ENCODE results near the gene ZNF526. TPM values are rescaled to one million over a fixed set of nuclear protein-coding genes. Genes with fewer than 3 reads are reported as not detected.

Gene ZNF526
- total RNA-seq, 1 experiment from 2014 or later = 13.1 TPM

DNA sequence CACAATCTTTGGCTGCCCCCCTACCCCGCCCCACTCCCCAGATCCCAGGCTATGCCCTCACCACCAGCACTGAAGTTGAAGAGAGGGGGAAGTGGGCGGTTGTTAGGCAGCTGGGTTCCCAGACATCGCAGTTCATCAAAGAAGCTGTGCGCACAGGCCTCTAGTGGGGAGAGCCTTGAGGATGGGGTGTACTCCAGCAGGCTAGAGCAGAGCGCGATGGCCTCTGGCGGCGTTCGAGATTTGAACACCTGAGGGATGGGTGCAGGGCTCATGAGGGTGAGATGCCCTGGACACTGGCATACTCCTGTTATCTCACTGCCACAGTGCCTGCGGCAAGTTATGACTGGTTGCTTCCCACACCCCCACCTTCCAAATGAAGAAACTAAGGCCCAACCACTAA is 12.3 kb downstream of the ZNF526 start:
- no peaks in the 10 kb centered on the region for H4K20me1 ChIP-seq (ENCODE audit: insufficient read depth)
- POLR2A ChIA-PET = no interaction called here
- H3K27me3 ChIP-seq (ENCODE audit: insufficient read depth, low read length) = no peaks in the 10 kb centered on the region
- RAD21 ChIA-PET (ENCODE audit: low non-redundant PET in 1 of 2, low total read pairs in 2 of 2, uncharacterized antibody in 2 of 2, unreplicated experiment in 2 of 2) = no interaction called here
- CTCF ChIA-PET = no interaction called here
- peaks cover 54% of the 10 kb centered on the region; the same call in 1 of the 2 replicates for H3K79me2 ChIP-seq (ENCODE audit: insufficient read depth, low read length)
- peaks cover 50% of the 10 kb centered on the region in 2 experiments; a peak in 3 of 4 replicates for H3K36me3 ChIP-seq (ENCODE audit: control insufficient read depth in 1 of 2, insufficient read depth in 2 of 2, low read length in 2 of 2)
- no peaks in the 10 kb centered on the region for H3K4me1 ChIP-seq (ENCODE audit: control insufficient read depth in 1 of 2, insufficient read depth in 2 of 2, low read length in 2 of 2)
- no TSS peak for BruUV-seq (replicated peaks)
- intact Hi-C loops (cut with micrococcal nuclease) = no loop called here
- no peak overlapping the region for H3K27ac ChIP-seq (ENCODE audit: low read depth, low read length)
- ATAC-seq (no peak), DNase-seq (ENCODE audit: low read depth, low spot score) (no peak)
- TF ChIP-seq CEBPB (IDR thresholded peaks at IDR 0.05; ENCODE audit: low read depth) = no peak
- TF ChIP-seq EZH2phosphoT487 (IDR thresholded peaks at IDR 0.05; ENCODE audit: borderline replicate concordance) = no peak
- no peak for TF ChIP-seq ZNF274 (IDR thresholded peaks at IDR 0.05; ENCODE audit: low read depth, low read length)
- no peak for TF ChIP-seq CTCF (IDR thresholded peaks at IDR 0.05 in 2 of 3, conservative IDR thresholded peaks at IDR 0.05 in 1 of 3; ENCODE audit: borderline replicate concordance in 1 of 3, insufficient read depth in 1 of 3, low read depth in 2 of 3, low read length in 2 of 3)
- H3K4me2 ChIP-seq (ENCODE audit: low read length) = no peak overlapping the region
- H3K9me3 ChIP-seq (ENCODE audit: control insufficient read depth in 1 of 2, insufficient read depth in 1 of 2, low read depth in 1 of 2, low read length in 2 of 2) = no peaks in the 10 kb centered on the region
- H3K4me3 ChIP-seq (replicated peaks in 1 of 2; ENCODE audit: low read depth in 1 of 2, low read length in 2 of 2) = no peak overlapping the region
- no peak overlapping the region for H2AFZ ChIP-seq (ENCODE audit: low read depth, low read length, poor library complexity, severe bottlenecking)
- no peaks in the 10 kb centered on the region for H3K9me2 ChIP-seq (ENCODE audit: insufficient read depth)
- H3K9ac ChIP-seq (ENCODE audit: low read length) = no peak overlapping the region

DNA sequence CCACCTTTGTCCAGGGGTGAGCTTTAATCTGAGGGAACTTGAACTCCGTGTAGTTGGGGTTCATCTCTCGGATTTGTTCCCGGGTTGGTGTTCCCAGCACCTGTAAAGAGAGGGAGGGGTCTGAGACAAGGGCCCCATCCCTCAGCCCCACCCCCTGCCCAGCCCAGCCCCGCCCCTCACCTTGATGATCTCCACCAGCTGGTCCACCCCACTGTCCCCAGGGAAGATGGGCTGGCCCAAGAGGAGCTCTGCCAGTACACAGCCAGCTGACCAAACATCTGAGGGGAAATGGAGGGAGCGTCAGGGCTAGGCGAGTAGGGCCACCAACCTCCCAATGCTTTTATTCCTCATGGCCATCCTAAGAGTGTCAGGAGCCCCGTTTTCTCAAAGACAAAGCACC is 13.0 kb downstream of the ZNF526 start:
- Histone ChIP-seq H3K9me2 (ENCODE audit: insufficient read depth) (no peaks in the 10 kb centered on the region), H3K4me1 (ENCODE audit: control insufficient read depth in 1 of 2, insufficient read depth in 2 of 2, low read length in 2 of 2) (no peaks in the 10 kb centered on the region), H3K79me2 (ENCODE audit: insufficient read depth, low read length) (peaks cover 48% of the 10 kb centered on the region; the same call in 1 of the 2 replicates), H3K9me3 (ENCODE audit: control insufficient read depth in 1 of 2, insufficient read depth in 1 of 2, low read depth in 1 of 2, low read length in 2 of 2) (no peaks in the 10 kb centered on the region), H3K9ac (ENCODE audit: low read length) (no peak overlapping the region), H3K27ac (ENCODE audit: low read depth, low read length) (no peak overlapping the region), H4K20me1 (ENCODE audit: insufficient read depth) (no peaks in the 10 kb centered on the region), H3K27me3 (ENCODE audit: insufficient read depth, low read length) (no peaks in the 10 kb centered on the region), H3K4me3 (replicated peaks in 1 of 2; ENCODE audit: low read depth in 1 of 2, low read length in 2 of 2) (no peak overlapping the region), H3K4me2 (ENCODE audit: low read length) (no peak overlapping the region), H3K36me3 (ENCODE audit: control insufficient read depth in 1 of 2, insufficient read depth in 2 of 2, low read length in 2 of 2) (peaks cover 47 to 50% of the 10 kb centered on the region in 2 experiments; a peak in 3 of 4 replicates), H2AFZ (ENCODE audit: low read depth, low read length, poor library complexity, severe bottlenecking) (no peak overlapping the region)
- ATAC-seq = no peak
- ChIA-PET RAD21 (ENCODE audit: low non-redundant PET in 1 of 2, low total read pairs in 2 of 2, uncharacterized antibody in 2 of 2, unreplicated experiment in 2 of 2) (no interaction called here), POLR2A (interaction anchor here (0.8 kb wide), 1 partner anchor 10 kb away, joined by 4 read pairs; no protein-coding TSS in a partner anchor), CTCF (no interaction called here)
- no peak for DNase-seq (ENCODE audit: low read depth, low spot score)
- intact Hi-C loops (cut with micrococcal nuclease) = no loop called here
- BruUV-seq (replicated peaks) = no TSS peak
- TF ChIP-seq, protein P1, sequence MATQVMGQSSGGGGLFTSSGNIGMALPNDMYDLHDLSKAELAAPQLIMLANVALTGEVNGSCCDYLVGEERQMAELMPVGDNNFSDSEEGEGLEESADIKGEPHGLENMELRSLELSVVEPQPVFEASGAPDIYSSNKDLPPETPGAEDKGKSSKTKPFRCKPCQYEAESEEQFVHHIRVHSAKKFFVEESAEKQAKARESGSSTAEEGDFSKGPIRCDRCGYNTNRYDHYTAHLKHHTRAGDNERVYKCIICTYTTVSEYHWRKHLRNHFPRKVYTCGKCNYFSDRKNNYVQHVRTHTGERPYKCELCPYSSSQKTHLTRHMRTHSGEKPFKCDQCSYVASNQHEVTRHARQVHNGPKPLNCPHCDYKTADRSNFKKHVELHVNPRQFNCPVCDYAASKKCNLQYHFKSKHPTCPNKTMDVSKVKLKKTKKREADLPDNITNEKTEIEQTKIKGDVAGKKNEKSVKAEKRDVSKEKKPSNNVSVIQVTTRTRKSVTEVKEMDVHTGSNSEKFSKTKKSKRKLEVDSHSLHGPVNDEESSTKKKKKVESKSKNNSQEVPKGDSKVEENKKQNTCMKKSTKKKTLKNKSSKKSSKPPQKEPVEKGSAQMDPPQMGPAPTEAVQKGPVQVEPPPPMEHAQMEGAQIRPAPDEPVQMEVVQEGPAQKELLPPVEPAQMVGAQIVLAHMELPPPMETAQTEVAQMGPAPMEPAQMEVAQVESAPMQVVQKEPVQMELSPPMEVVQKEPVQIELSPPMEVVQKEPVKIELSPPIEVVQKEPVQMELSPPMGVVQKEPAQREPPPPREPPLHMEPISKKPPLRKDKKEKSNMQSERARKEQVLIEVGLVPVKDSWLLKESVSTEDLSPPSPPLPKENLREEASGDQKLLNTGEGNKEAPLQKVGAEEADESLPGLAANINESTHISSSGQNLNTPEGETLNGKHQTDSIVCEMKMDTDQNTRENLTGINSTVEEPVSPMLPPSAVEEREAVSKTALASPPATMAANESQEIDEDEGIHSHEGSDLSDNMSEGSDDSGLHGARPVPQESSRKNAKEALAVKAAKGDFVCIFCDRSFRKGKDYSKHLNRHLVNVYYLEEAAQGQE (IDR thresholded peaks at IDR 0.05; ENCODE audit: low read depth) = no peak
- TF ChIP-seq ZBTB33 (IDR thresholded peaks at IDR 0.05; ENCODE audit: extremely low read depth, insufficient replicate concordance, low read length) = no peak
- no peak for TF ChIP-seq ZFX (IDR thresholded peaks at IDR 0.05)
- TF ChIP-seq CTCF (IDR thresholded peaks at IDR 0.05 in 2 of 3, conservative IDR thresholded peaks at IDR 0.05 in 1 of 3; ENCODE audit: borderline replicate concordance in 1 of 3, insufficient read depth in 1 of 3, low read depth in 2 of 3, low read length in 2 of 3) = no peak
- TF ChIP-seq CEBPB (IDR thresholded peaks at IDR 0.05; ENCODE audit: low read depth) = no peak
- TF ChIP-seq EGR1 (IDR thresholded peaks at IDR 0.05; ENCODE audit: low read depth) = no peak
